HG03520 (cell line): ENCODE data around the gene SLC39A11.
"Not testable (repeated sequence)": the region's sequence is repeated elsewhere in the genome, so short reads cannot be mapped to it uniquely, and the experiment has no call there.

ENCODE experiments used
- ATAC-seq: cut with Tn5 transposase; IDR thresholded peaks from one replicate; pipeline ENCODE4 v1.9.1; 2021; ENCODE audit warnings: mild to moderate bottlenecking, moderate library complexity; ENCODE audit not compliant: unreplicated experiment

Gene SLC39A11

DNA sequence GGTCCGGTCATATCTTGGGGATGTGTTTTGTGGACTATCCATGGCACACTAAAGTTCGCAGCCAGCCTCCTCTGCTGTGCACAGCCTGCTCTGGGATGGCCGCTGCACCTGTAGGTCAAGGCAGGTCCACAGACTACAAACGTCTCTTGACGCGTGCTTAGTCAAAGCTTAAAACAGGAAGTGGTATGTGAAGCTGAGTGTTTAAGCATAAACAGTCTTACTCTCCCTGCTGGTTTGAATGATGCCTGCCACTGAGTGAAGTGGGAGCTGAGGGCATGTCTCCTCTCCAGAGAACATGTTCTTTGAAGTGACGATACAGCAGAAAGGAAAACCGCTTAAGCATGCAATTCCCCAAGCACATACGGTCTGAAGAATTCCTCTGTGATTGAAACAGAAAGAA lies 365.6 kb downstream of the SLC39A11 start:
- peak; percentile 86 for ATAC-seq

DNA sequence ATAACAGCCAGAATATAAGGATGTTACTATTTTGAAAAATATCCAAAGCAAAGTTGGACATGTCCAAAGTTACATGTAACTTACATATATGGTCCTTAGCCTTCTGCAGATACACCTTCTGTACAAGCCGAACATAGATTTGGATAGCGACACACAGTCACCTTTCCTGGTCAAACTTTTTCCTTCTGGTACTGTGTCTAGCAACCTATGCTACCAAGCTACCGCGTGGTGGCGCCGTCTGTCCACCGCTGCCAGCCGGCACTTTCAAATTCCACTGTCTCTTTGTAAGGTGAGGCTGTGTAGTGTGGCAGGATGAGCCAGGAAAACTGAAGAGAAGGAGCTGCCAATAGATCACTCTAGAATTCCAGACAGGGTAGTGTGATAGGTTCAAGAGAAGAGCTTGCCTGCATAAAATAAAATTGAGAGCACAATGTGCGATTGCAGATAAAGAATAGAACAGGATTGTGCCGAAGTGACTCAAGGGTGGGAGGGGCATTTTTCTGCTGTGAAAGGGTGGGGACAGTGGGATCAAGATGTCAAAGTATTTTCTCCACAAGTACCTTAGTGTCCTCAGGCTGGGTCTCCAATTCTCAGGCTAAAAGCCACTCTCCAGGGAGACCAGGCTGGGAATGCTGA lies 366.9 kb downstream of the SLC39A11 start:
- ATAC-seq = peak; percentile 37

DNA sequence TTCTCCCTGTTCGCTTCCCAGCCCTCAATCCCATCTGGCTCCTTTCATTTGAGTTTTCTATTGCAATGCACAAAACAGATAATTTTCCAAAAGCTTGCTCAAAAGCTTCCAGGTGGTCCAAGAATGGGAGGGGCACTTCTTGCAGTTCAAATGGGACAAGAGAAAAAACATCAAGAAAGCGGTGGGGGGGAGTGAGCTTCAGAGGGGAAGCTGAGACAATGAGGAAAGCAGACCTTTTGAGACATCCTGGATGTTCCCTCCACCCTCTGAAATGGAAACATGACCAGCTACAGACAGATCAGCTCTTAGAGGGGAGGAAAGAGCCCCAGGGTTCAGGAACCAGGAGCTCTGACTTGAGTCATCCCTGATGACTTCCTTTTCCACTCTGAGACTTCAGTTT lies 368.2 kb downstream of the SLC39A11 start:
- no peak for ATAC-seq

DNA sequence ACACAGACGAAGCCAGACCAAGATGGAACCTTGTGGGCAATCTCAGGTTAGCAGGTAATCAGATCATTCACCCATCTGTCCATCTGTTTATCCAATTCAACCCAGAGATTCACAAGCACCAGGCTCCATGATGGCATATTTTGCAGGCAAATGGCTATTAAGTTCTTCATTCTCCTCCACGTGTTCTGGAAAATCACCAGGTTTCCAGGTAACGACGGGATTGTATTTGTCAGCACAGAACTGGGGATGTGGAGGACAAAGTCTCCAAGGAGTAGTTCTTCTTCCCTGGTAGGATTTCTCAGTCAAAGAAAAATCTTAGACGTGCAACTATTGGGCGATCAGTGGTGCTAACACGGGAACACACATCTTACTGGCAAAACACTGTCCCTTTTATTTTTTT lies 368.8 kb downstream of the SLC39A11 start:
- no peak for ATAC-seq

DNA sequence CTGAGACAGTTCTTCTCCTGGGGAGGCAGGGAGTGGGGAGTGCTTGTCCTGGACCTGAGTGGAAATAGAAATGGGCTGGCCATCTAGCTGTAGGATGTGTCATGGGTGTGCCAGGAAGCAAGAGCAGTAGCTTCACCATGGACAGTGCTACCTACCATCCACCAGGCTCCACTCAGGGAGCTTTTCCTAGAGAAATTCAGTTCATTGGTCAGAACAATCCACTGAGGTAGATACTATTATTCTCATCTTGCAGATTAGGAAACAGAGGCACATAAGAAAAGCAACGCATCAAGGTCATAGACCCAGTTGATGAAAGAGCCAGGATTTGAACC lies 372.0 kb downstream of the SLC39A11 start:
- ATAC-seq = no peak

DNA sequence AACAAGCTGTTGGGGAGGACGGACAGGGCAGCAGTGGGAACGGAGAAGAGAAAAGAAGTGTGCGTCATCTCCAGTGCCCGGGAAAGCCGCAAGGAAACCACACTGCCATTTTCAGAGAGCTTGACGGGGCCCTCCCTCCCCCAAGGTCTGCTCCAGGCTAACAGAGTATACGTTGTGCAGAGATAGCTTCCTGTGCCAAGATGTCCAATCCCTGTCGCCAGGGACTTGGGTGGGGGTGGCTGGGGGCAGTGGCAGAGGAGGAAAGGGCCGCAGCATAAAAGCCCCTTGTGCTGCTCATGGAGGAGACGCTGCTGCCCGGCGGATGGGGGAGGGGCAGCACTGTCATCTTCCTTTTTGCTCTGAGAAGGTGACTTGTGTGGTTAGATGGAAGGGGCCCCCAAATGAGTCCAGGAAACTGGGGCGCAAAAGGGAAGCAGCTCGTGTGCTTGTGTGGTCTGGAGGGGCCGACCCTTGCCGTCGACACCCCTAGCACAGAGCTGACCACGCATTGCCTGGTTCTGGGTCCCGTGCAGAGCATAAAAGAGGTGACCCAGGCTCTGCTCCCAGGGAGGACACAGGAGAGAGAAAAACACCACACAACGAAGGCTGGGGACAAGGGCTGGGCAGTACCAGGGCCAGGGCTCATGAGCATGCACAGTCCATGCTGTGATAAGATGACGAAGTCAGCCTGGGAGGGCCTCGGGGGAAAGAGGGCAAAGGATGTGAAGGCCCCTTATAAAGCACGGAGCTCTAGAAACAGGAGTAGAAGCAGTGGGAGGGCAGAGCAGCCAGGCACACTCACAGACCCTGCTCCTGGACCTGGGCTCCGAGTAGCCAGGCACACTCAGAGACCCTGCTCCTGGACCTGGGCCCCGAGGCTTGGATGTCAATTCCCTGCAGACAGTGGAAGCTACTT lies 372.7 kb downstream of the SLC39A11 start:
- no peak for ATAC-seq

DNA sequence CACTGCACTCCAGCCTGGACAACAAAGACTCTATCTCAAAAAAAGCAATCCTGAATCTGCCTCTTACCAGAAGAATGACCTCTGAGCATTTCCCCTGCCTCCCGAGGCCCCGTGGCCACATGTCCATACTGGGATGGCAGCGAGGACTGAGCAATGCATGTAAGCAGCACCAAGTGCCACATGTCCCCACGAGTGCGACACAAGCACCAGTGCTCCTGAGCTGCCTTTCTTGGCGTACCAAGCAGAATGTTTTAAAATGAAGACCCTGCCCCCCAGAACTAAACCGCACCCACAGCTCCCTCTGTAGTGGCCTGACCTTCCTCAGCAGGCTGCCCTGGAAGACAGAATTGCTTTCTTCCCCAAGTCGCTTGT lies 373.3 kb downstream of the SLC39A11 start:
- ATAC-seq = no peak

DNA sequence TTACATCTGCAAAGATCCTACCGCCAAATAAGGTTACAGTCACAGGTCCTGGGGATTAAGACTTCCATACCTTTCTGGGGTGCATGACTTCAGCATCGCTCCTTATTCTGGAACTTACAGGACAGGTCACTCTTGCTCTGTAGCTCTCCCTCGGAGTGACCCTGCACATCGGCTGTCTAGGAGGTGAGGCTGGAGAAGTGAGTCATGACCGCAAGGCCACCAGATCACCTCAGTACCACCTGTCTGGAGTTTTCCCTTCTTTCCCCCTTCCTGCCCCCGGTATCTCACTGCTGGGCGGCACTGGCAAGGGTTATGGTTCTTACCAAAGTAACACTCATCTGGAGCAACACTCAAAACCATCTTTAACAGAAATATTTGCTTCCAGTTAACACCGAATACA lies 374.8 kb downstream of the SLC39A11 start:
- ATAC-seq = no peak

DNA sequence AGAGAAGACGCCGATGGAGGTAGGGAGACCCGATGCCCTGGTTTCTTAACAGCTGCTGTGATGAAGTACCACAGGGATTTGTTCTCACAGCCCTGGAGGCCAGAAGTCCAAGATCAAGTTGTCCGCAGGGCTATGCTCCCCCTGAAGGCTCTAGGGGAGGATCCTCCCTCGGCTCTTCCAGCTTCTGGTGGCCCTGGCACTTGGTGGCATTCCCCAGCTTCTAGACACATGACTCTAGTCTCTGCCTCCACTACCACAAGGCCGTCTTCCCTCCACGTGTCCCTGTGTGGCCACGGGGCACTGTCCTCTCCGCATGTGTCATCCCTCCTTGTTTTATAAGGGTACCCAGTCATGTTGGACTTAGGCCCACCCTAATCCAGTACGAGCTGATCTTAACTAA lies 375.2 kb downstream of the SLC39A11 start:
- ATAC-seq = no peak

DNA sequence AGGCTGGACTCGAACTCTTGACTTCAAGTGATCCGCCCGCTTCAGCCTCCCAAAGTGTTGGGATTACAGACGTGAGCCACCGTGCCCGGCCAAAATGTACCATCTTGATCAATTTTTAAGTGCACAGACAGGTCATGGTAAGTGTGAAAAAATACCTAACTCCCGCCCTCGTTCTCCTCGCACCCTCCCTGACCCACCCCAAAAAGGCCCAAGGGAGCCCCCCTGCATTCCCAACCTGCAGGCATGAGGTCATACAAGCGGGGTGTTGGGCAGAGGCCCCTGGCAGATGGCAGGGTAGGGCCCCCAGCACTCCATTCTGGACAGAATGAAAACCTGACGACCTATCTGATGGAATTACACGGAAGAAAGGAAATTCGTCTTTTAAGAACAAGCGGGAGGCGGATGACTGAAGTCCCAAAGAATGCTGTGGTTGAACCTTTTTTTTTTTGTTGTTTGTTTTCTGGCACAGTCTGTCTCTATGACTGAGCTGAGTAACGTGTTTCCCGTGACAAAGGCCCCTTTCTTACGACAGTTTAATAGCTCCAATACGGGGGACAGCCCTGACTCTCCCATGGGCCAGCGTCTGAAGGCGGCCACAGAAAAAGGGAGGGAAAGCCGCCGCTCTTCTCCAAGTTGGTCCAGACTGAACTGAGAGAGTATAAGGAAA lies 376.4 kb downstream of the SLC39A11 start:
- ATAC-seq = no peak

DNA sequence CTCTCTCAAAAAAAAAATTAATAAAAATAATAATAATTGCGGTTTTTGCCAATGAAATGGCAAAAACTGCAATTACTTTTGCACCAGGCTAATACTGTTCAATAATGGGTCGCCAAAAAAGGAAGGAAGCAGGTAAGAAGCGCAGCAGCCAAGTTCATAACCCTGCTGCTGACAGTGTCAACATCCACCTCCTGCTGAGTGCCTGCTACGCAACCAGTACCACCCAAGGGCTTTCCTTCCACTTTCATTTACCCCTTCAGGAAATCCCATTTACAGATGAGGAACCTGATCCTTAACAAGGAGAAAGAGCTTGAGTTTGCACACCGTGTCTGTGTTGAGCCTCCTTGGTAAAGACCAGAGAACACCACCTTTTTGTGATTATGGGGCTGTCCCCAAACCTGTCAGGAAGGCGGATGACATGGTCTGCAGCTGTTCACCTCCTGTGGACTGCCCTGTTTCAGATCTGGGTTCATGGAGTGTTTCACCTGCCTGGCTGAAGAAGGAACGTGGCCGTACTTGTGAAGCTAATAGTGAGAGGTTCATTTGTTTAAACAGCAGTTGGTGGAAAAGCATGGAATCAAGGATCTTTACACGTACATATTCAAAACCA lies 378.0 kb downstream of the SLC39A11 start:
- ATAC-seq = no peak

DNA sequence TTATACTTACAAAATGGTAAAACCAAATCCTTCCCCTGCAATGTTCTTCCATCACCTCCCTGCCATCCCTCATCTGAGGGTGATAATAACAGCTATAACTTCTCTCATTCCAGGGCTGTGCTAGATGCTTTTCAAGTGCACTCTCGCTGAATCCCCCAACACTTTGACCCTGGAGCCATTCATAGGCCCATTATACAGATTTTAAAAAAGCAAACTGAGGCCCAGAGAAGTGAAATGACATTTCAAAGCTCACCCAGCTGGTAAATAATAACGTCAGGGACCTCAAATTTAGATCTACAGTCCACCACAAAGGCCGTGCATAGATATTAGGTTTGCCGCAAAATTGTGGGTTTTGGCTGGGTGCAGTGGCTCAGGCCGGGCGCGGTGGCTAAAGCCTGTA lies 378.8 kb downstream of the SLC39A11 start:
- ATAC-seq = no peak

DNA sequence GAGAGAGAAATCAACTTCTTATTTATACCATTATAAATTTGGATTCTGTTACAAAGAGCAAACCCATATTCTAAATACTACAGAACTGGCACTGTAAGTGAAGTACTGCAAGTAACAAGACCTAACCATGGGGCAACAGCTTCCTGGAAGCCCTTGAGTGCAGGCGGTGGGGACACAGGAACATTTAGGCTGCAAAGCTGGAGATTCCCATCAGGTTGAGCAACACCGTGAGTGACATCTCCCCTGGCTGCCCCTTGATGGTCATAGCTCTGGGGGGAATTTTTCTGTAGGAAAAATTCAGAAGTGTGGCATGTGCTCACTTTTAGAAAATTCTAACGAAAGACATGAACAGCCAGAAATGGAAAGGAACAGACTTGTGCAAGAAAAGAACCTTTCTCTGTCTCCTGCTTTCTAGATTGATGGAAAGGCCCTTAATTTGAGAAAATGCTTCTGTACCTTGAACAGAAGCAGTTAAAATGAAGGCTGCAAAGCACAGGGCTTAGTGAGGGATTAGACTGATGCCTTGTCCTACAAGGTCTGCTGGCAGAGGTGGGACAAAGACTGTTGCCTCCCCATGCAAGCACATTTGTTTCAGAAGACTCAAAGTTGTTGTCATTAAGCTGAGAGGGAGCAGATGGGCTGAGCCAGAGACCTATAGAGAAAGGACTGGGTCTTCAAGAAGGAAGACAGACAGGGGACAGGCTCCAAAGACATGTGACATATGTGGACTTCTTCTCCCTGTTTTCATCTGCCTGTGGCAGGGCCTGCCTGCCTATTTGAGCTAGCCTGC lies 380.8 kb downstream of the SLC39A11 start:
- ATAC-seq = no peak

DNA sequence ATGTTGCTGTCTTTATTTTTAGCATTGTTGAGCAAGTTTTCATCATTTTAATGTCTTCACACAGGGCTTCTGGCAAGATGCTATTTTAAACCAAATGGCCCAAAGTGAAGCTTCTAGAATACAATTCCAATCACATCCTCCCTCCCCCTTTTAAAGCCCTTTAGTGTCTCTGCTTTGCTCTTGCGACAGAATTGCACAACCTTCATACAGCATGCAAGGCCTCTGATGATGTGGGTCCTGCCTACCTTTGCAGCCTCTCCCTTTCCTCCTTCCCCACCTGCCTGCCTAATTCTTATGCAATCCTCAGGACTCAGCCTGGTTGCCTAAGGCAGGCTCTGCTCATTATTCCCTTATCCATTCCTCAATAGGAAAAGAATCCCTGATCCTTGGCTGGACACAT lies 381.7 kb downstream of the SLC39A11 start:
- ATAC-seq = no peak

DNA sequence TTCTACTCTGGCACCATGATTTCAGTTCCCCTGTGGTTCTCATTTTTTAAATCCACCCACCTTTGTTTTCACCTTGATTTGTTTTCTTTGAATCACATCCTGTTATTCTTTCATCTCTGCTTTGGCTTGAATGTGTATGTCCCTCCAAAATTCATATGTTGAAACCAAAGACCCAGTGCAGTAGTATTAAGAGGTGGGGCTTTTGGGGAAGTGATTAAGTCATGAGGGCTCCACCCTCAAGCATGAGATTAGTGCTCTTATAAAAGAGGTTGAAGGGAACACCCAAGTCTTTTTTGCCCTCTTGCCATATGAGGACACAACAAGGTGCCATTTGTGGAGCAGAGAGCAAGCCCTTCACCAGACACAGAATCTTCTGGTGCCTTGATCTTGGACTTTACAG lies 382.3 kb downstream of the SLC39A11 start:
- ATAC-seq = no peak

DNA sequence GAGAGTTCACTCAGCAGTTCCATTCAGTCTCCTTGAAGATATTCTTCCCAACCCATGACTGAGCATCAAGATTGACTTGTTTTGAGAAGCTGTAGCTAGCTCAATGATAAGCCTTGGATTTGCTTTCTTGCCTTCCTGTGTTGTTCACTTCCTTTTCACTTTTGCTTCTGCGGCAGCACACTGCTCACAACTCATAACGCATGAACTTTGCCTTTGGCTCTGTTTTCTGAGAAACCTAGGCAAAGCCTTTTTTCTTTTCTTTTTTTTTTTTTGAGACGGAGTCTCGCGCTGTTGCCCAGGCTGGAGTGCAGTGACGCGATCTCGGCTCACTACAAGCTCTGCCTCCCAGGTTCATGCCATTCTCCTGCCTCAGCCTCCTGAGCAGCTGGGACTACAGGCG lies 383.8 kb downstream of the SLC39A11 start:
- not testable (repeated sequence) for ATAC-seq

DNA sequence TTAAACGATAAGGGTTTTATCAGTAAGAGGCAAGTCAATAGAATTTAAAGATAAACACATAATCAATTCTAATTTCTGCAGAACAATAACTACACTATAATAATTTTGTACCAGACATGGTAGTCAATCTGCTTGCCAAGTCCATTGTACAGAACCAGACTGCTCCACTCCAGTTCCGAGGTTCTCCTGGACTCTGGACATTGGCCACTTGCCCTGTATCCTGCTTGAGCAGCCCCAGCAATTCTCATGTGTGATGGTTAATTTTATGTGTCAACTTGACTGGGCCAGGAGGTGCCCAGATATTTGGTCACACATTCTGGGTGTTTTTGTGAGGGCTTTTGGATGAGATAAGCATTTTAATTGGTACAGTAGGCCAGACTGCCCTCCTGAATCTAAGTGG lies 384.6 kb downstream of the SLC39A11 start:
- no peak for ATAC-seq

DNA sequence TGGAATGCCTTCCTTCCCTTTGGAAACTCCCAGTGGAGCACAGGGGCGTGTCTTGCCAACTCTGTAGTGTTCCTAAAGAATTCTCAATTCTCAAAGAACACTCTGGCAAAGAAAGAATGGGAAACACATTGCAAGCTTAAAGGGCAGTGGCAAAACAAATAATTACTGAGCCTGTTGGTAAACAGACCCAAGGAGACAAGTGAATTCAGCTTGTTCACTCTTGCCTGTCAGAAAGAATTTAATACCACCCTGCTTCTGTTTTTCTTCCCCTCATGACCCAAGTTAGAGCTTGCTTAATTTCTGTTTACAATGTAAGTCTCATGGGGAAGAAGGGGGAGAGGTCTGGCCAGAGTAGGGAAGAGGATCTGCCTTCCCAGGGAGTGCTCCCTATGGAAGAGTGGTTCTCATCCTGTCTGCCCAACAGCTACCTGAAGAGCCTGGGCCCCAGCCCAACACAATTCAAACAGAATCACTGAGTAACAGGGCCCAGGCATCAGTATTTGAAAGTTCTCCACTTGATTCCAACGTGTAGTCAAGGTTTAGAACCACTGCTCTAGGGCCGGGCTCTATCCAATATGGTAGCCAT lies 386.0 kb downstream of the SLC39A11 start:
- no peak for ATAC-seq

DNA sequence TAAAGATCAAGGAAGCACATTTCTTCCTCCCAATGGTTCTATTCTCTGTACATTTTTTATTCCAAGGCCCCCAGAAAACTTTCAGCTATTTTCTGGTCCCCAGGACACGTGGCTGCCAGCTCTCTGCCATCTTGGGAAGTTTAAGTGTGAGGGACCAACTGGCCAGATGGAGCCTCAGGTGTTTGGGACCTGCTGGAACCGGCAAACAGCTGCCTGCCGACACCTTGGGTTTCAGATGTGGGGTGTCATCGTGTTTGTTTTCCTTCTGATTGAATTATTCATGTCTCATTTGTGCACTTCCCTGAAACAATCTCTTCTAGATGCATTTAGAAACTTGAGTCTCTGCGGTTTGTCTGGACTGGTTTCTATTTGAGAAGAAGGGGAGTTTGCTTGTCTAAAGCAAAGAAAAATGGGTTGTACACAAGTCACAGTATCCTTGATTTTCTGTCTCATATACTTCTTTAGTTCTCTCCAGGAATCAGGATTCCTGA lies 386.5 kb downstream of the SLC39A11 start:
- ATAC-seq = peak; percentile 61

DNA sequence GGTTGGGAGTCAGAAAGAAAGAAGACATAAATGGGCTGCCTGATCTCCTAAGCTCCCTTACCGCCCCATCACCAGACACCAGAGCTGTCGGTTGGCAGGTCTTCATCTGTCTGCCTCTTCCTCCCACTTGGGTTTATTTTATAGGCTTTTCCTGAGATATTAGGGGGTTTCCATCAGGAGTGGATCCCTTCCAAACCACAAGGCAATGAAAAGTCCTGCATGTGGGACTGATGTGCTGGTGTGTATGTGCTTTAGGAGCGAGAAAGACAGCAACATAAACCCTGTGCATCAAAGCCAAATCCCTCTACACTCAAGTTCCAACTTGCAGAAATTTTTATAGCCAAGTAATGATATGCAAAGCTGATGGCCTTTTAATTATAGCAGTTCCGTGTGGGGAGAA lies 389.5 kb downstream of the SLC39A11 start:
- ATAC-seq = no peak
